Measurements from ENCODE around the gene UGGT2. TPM values are rescaled to one million over a fixed set of nuclear protein-coding genes. Genes with fewer than 3 reads are reported as not detected.

The UGGT2 gene
- total and polyA plus RNA-seq, 2 of the 13 experiments (the other 11 are each of a cell fraction or from before 2014, with no cell fraction given): 13.2 to 27.1 TPM

DNA sequence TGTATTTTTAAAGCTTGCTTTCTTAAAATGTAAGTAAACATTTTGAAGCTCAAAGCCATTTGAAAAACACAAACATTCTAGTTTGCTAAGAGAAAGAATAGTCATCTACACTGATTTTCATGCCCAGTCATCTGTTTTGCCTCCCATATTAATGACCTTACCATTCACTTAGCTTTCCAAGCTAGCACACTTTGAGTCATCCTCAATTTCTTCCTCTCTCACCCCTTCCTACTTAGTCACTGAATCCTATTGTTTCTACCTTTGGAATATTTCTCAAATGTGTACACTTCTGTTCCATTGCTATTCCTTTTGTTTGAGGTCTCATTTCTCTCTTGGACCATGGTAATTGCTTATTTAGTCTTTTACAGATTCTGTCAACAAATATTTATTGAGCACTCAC lies 29.4 kb upstream of the UGGT2 start:
- no peaks in the 10 kb centered on the region for H3K9me3 ChIP-seq (ENCODE audit: low read length)
- POLR2A ChIA-PET: no interaction called here
- H4K20me1 ChIP-seq (ENCODE audit: insufficient read depth, low read length): no peaks in the 10 kb centered on the region
- DNase-seq (ENCODE audit: low spot score): no peak
- no peak overlapping the region for H3K4me3 ChIP-seq (replicated peaks in 1 of 3; ENCODE audit: insufficient read depth in 1 of 3, low read depth in 2 of 3, low read length in 3 of 3)
- FAIRE-seq: no peak
- no peaks in the 10 kb centered on the region for H3K36me3 ChIP-seq (replicated peaks in 1 of 2; ENCODE audit: control insufficient read depth in 1 of 2, insufficient read depth in 2 of 2, low read length in 2 of 2)
- ATAC-seq: no peak
- no peak overlapping the region for H3K4me2 ChIP-seq (ENCODE audit: low read depth, low read length)
- H3K9ac ChIP-seq (ENCODE audit: insufficient read depth, low read depth, low read length): no peak overlapping the region
- TF ChIP-seq, protein P1, sequence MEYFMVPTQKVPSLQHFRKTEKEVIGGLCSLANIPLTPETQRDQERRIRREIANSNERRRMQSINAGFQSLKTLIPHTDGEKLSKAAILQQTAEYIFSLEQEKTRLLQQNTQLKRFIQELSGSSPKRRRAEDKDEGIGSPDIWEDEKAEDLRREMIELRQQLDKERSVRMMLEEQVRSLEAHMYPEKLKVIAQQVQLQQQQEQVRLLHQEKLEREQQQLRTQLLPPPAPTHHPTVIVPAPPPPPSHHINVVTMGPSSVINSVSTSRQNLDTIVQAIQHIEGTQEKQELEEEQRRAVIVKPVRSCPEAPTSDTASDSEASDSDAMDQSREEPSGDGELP (IDR thresholded peaks at IDR 0.05; ENCODE audit: borderline replicate concordance, low read depth): no peak
- TF ChIP-seq ZNF317 (CRISPR knock-in tag; IDR thresholded peaks at IDR 0.05) (no peak), ZNF335 (CRISPR knock-in tag; IDR thresholded peaks at IDR 0.05) (no peak), ZNF713 (CRISPR knock-in tag; IDR thresholded peaks at IDR 0.05) (no peak), ZNF572 (CRISPR knock-in tag; IDR thresholded peaks at IDR 0.05) (no peak), GATAD1 (CRISPR knock-in tag; IDR thresholded peaks at IDR 0.05) (no peak), ADNP (CRISPR knock-in tag; IDR thresholded peaks at IDR 0.05) (no peak), ZNF264 (CRISPR knock-in tag; IDR thresholded peaks at IDR 0.05) (no peak), ZNF616 (CRISPR knock-in tag; IDR thresholded peaks at IDR 0.05; ENCODE audit: low read depth) (no peak), NFYC (CRISPR knock-in tag; IDR thresholded peaks at IDR 0.05) (no peak), PITX1 (CRISPR knock-in tag; IDR thresholded peaks at IDR 0.05) (no peak), TP53 (CRISPR knock-in tag; conservative IDR thresholded peaks at IDR 0.05) (no peak)
- TF ChIP-seq, protein P2, sequence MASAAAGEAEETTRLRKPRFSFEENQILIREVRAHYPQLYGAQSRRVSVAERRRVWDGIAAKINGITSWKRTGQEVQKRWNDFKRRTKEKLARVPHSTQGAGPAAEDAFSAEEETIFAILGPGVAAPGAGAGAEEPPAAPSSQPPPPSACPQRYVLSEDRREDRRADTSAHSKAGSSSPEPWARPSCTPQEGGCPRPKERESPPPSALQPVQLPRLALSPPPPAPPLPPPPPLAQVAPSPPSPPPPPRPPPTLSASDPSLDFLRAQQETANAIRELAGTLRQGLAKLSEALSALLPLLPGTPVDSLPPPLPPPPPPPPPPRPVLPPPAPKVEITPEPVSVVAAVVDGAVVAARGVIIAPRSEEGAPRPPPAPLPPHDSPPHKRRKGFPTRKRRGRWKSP (CRISPR knock-in tag; IDR thresholded peaks at IDR 0.05): no peak
- no peaks in the 10 kb centered on the region for H3K79me2 ChIP-seq (ENCODE audit: insufficient read depth, low read length)
- no TSS peak for BruUV-seq (replicated peaks)
- in situ Hi-C loops (cut with HindIII; ENCODE audit: extremely low pct_ligation_motif_present, low pct_unique_long_range_greater_than_20kb): no loop called here
- peaks cover 1 to 3% of the 10 kb centered on the region in 2 experiments; a peak in 1 of 5 replicates for H3K27me3 ChIP-seq (ENCODE audit: control insufficient read depth in 1 of 2, insufficient read depth in 2 of 2, low read length in 2 of 2)
- H2AFZ ChIP-seq (ENCODE audit: low read length): no peak overlapping the region
- H3K4me1 ChIP-seq (ENCODE audit: insufficient read depth, low read length): no peaks in the 10 kb centered on the region
- no peak overlapping the region for H3K27ac ChIP-seq (ENCODE audit: extremely low read length, insufficient read depth, low read length)
- CTCF ChIA-PET (ENCODE audit: low intra/inter-chr PET ratio, low total read pairs): no interaction called here
- intact Hi-C loops (cut with micrococcal nuclease; ENCODE audit: unreplicated experiment): no loop called here
